HCT116 (cell line): Measurements from ENCODE around the gene SUPT6H. TPM values are rescaled to one million over a fixed set of nuclear protein-coding genes. Genes with fewer than 3 reads are reported as not detected.

ENCODE experiments used
- ATAC-seq: fragments of 200-7000 bp; cut with Tn5 transposase; 2 replicates; pipeline ENCODE4 v1.9.1; 2020; ENCODE audit warnings: mild to moderate bottlenecking, moderate library complexity
- BruUV-seq: library from RNA; stranded (reverse); fragments of 400-500 nt; replicated peaks from 2 replicates; lab custom pipeline; 2021; lab: Mats Ljungman, UMichigan
- CTCF ChIA-PET: fragments of 300-600 bp; sonication (Branson Sonifier 250); formaldehyde crosslinking; loops from one replicate; lab custom pipeline; 2021; ENCODE audit warnings: antibody characterized with exemption; lab: Charles Lee
- POLR2A ChIA-PET: fragments of 300-600, 350-600 bp; sonication (Branson Sonifier 250); formaldehyde crosslinking; loops from one replicate; lab custom pipeline; 2021; ENCODE audit warnings: antibody characterized with exemption; lab: Charles Lee
- RAD21 ChIA-PET, 2 experiments: fragments of 300-600 bp; sonication (Branson Sonifier 250); formaldehyde crosslinking; loops; one replicate each; lab custom pipeline; 2023; ENCODE audit warnings: low total read pairs in 2 of 2; ENCODE audit not compliant: uncharacterized antibody in 2 of 2, unreplicated experiment in 2 of 2, low non-redundant PET in 1 of 2; lab: Charles Lee
- DNase-seq: peaks from one replicate; pipeline ENCODE4 v3.0.0-alpha.2; 2010; ENCODE audit warnings: low read depth, low spot score
- H2AFZ ChIP-seq: fragments of 200-600 bp; shearing (Covaris generic), sonication (generic); 2 replicates; pipeline ENCODE4 v1.6.1; 2017; ENCODE audit warnings: low read depth, mixed run types, mixed read lengths, antibody characterized with exemption, low read length; ENCODE audit not compliant: poor library complexity, severe bottlenecking
- H3K27ac ChIP-seq: 2 replicates; pipeline ENCODE4 v1.5.1; 2012; ENCODE audit warnings: low read depth, low read length
- H3K27me3 ChIP-seq: fragments of 200-600 bp; sonication (generic); 2 replicates; pipeline ENCODE4 v1.6.1; 2016; ENCODE audit warnings: mixed run types, low read length, mixed read lengths; ENCODE audit not compliant: insufficient read depth
- H3K36me3 ChIP-seq, 2 experiments: fragments of 200-500 bp in 1 of 2; fragments of 200-600 bp in 1 of 2; sonication (Bioruptor generic) in 1 of 2; sonication (generic) in 1 of 2; 2 replicates each; pipeline versions ENCODE4 v1.5.1 to v1.6.1; 2014 to 2016; ENCODE audit warnings: low read length in 2 of 2, inconsistent platforms in 1 of 2, mixed read lengths in 1 of 2, mixed run types in 1 of 2; ENCODE audit not compliant: insufficient read depth in 2 of 2, control insufficient read depth in 1 of 2
- H3K4me1 ChIP-seq, 2 experiments: fragments of 200-600 bp in 1 of 2; sonication (generic) in 1 of 2; 2 replicates each; pipeline versions ENCODE4 v1.5.1 to v1.6.1; 2012 to 2017; ENCODE audit warnings: low read length in 2 of 2, inconsistent platforms in 1 of 2, mild to moderate bottlenecking in 1 of 2, mixed read lengths in 1 of 2, mixed run types in 1 of 2, moderate library complexity in 1 of 2; ENCODE audit not compliant: insufficient read depth in 2 of 2, control insufficient read depth in 1 of 2
- H3K4me2 ChIP-seq: fragments of 200-600 bp; sonication (generic); 2 replicates; pipeline ENCODE4 v1.6.1; 2017; ENCODE audit warnings: mixed run types, low read length, mixed read lengths
- H3K4me3 ChIP-seq, 2 experiments: fragments of 200-600 bp in 1 of 2; sonication (generic) in 1 of 2; replicated peaks in 1 of 2; 2 replicates each; pipeline ENCODE4 v1.5.1; 2011 to 2016; ENCODE audit warnings: low read length in 2 of 2, control low read depth in 1 of 2, low read depth in 1 of 2, mild to moderate bottlenecking in 1 of 2, mixed read lengths in 1 of 2, mixed run types in 1 of 2
- H3K79me2 ChIP-seq: fragments of 200-600 bp; sonication (generic); 2 replicates; pipeline ENCODE4 v1.6.1; 2017; ENCODE audit warnings: mild to moderate bottlenecking, mixed run types, low read length, moderate library complexity, mixed read lengths; ENCODE audit not compliant: insufficient read depth
- H3K9ac ChIP-seq: fragments of 200-600 bp; sonication (generic); 2 replicates; pipeline ENCODE4 v1.6.1; 2016; ENCODE audit warnings: low read length, mixed read lengths
- H3K9me2 ChIP-seq: fragments of 200-600 bp; sonication (generic), shearing (Covaris generic); 2 replicates; pipeline ENCODE4 v1.6.1; 2017; ENCODE audit warnings: mixed run types, mild to moderate bottlenecking, moderate library complexity; ENCODE audit not compliant: insufficient read depth
- H3K9me3 ChIP-seq, 2 experiments: fragments of 200-500 bp in 1 of 2; fragments of 200-600 bp in 1 of 2; sonication (Bioruptor generic) in 1 of 2; sonication (generic) in 1 of 2; 2 replicates each; pipeline ENCODE4 v1.6.1; 2014 to 2017; ENCODE audit warnings: low read length in 2 of 2, mixed read lengths in 2 of 2, inconsistent platforms in 1 of 2, low read depth in 1 of 2, mild to moderate bottlenecking in 1 of 2, mixed run types in 1 of 2, moderate library complexity in 1 of 2; ENCODE audit not compliant: control insufficient read depth in 1 of 2, insufficient read depth in 1 of 2
- H4K20me1 ChIP-seq: fragments of 200-600 bp; sonication (generic), shearing (Covaris generic); 2 replicates; pipeline ENCODE4 v1.6.1; 2017; ENCODE audit warnings: mixed run types, mild to moderate bottlenecking, moderate library complexity; ENCODE audit not compliant: insufficient read depth
- CBX3 ChIP-seq: IDR thresholded peaks from 2 replicates; pipeline ENCODE4 v1.6.1; 2012; ENCODE audit warnings: low read depth
- CEBPB ChIP-seq: IDR thresholded peaks from 2 replicates; pipeline ENCODE4 v1.6.1; 2012; ENCODE audit warnings: low read depth
- ELF1 ChIP-seq: IDR thresholded peaks from 2 replicates; pipeline ENCODE4 v1.6.1; 2012; ENCODE audit warnings: low read depth, borderline replicate concordance
- EZH2phosphoT487 ChIP-seq: fragments of 200-600 bp; IDR thresholded peaks from 2 replicates; pipeline ENCODE4 v1.6.1; 2018; ENCODE audit warnings: antibody characterized with exemption, borderline replicate concordance
- FOSL1 ChIP-seq: IDR thresholded peaks from 2 replicates; pipeline ENCODE4 v1.6.1; 2012; ENCODE audit warnings: low read depth
- JUND ChIP-seq: IDR thresholded peaks from 2 replicates; pipeline ENCODE4 v1.6.1; 2012
- MAX ChIP-seq: IDR thresholded peaks from 2 replicates; pipeline ENCODE4 v1.6.1; 2012
- POLR2AphosphoS5 ChIP-seq: IDR thresholded peaks from 2 replicates; pipeline ENCODE4 v1.6.1; 2011; ENCODE audit warnings: mild to moderate bottlenecking, low read depth, low read length, moderate library complexity
- RAD21 ChIP-seq: IDR thresholded peaks from 2 replicates; pipeline ENCODE4 v1.6.1; 2012; ENCODE audit warnings: low read depth, mild to moderate bottlenecking
- SP1 ChIP-seq: IDR thresholded peaks from 2 replicates; pipeline ENCODE4 v1.6.1; 2012; ENCODE audit warnings: low read depth
- TCF7L2 ChIP-seq: IDR thresholded peaks from 2 replicates; pipeline ENCODE4 v1.7.0; 2011; ENCODE audit warnings: borderline replicate concordance, inconsistent platforms; ENCODE audit not compliant: insufficient read depth, insufficient read length; ENCODE audit errors: extremely low read depth
- YY1 ChIP-seq: IDR thresholded peaks from 2 replicates; pipeline ENCODE4 v1.6.1; 2011; ENCODE audit warnings: low read length, low read depth, moderate library complexity, mild to moderate bottlenecking; ENCODE audit not compliant: insufficient replicate concordance; ENCODE audit errors: extremely low read depth
- ZBTB33 ChIP-seq: IDR thresholded peaks from 2 replicates; pipeline ENCODE4 v1.6.1; 2011; ENCODE audit warnings: mild to moderate bottlenecking, low read length, moderate library complexity; ENCODE audit not compliant: insufficient replicate concordance; ENCODE audit errors: extremely low read depth
- ZFX ChIP-seq: fragments of 450-650 bp; IDR thresholded peaks from 2 replicates; pipeline ENCODE4 v1.6.1; 2017
- intact Hi-C: fragments of 100-400 bp; cut with micrococcal nuclease; formaldehyde crosslinking; loops from 2 replicates; pipeline ENCODE4 v1.10.0; 2022
- total RNA-seq: library from RNA; stranded (reverse); gene quantifications from one replicate; pipeline ENCODE4 v1.2.1, GENCODE V29; 2021; ENCODE audit not compliant: unreplicated experiment
- TF ChIP-seq, protein P1 (sequence below), 3 experiments: fragments of 200-600 bp in 1 of 3; sonication (generic) in 1 of 3; IDR thresholded peaks in 2 of 3; conservative IDR thresholded peaks in 1 of 3; 2 replicates each; pipeline ENCODE4 v1.5.1; 2012 to 2017; ENCODE audit warnings: low read depth in 2 of 3, low read length in 2 of 3, antibody characterized with exemption in 1 of 3, borderline replicate concordance in 1 of 3, control low read depth in 1 of 3, mild to moderate bottlenecking in 1 of 3, mixed read lengths in 1 of 3, mixed run types in 1 of 3, moderate library complexity in 1 of 3; ENCODE audit not compliant: insufficient read depth in 1 of 3
- TF ChIP-seq, protein P2 (sequence below): IDR thresholded peaks from 2 replicates; pipeline ENCODE4 v1.6.1; 2012
- TF ChIP-seq, protein P3 (sequence below): IDR thresholded peaks from 2 replicates; pipeline ENCODE4 v1.6.1; 2012; ENCODE audit warnings: low read depth

Gene SUPT6H
- total RNA-seq, 1 experiment from 2014 or later: 62.1 TPM

GRCh38 chr17:28735242-28735722 lies 73.3 kb downstream of the SUPT6H start:
- Histone ChIP-seq H3K4me3 (peak overlapping the region in 1 of 2 experiments; percentile 11; a peak in 1 of 4 replicates), H3K9me3 (no peaks in the 10 kb centered on the region), H3K27me3 (no peaks in the 10 kb centered on the region), H3K79me2 (no peaks in the 10 kb centered on the region), H3K9me2 (no peaks in the 10 kb centered on the region), H4K20me1 (no peaks in the 10 kb centered on the region), H3K9ac (peak overlapping the region; percentile 26; the same call in 1 of the 2 replicates), H3K4me2 (peak overlapping the region; percentile 61), H3K27ac (peak overlapping the region; percentile 57), H3K4me1 (peaks cover 14 to 19% of the 10 kb centered on the region in 2 experiments), H3K36me3 (no peaks in the 10 kb centered on the region), H2AFZ (no peak overlapping the region)
- TF ChIP-seq SP1: 0 out of 2 replicates have a peak, but pooled peaks have one; percentile 26
- TF ChIP-seq JUND: no peak
- TF ChIP-seq TCF7L2: no peak
- TF ChIP-seq ZBTB33: no peak
- no peak for TF ChIP-seq ELF1
- TF ChIP-seq EZH2phosphoT487: no peak
- no peak for TF ChIP-seq YY1
- TF ChIP-seq MAX: no peak
- TF ChIP-seq, protein P1, sequence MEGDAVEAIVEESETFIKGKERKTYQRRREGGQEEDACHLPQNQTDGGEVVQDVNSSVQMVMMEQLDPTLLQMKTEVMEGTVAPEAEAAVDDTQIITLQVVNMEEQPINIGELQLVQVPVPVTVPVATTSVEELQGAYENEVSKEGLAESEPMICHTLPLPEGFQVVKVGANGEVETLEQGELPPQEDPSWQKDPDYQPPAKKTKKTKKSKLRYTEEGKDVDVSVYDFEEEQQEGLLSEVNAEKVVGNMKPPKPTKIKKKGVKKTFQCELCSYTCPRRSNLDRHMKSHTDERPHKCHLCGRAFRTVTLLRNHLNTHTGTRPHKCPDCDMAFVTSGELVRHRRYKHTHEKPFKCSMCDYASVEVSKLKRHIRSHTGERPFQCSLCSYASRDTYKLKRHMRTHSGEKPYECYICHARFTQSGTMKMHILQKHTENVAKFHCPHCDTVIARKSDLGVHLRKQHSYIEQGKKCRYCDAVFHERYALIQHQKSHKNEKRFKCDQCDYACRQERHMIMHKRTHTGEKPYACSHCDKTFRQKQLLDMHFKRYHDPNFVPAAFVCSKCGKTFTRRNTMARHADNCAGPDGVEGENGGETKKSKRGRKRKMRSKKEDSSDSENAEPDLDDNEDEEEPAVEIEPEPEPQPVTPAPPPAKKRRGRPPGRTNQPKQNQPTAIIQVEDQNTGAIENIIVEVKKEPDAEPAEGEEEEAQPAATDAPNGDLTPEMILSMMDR (IDR thresholded peaks at IDR 0.05 in 2 of 3, conservative IDR thresholded peaks at IDR 0.05 in 1 of 3; ENCODE audit: borderline replicate concordance in 1 of 3, insufficient read depth in 1 of 3, low read depth in 2 of 3, low read length in 2 of 3): 0 out of 6 replicates have a peak, but pooled peaks of 1 of the 3 experiments have one; percentile 11
- no peak for TF ChIP-seq ZFX
- no peak for TF ChIP-seq CEBPB
- TF ChIP-seq FOSL1: no peak
- TF ChIP-seq POLR2AphosphoS5: no peak; the same call in 1 of the 2 replicates
- TF ChIP-seq, protein P2, sequence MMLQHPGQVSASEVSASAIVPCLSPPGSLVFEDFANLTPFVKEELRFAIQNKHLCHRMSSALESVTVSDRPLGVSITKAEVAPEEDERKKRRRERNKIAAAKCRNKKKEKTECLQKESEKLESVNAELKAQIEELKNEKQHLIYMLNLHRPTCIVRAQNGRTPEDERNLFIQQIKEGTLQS: no peak
- no peak for TF ChIP-seq RAD21
- TF ChIP-seq CBX3: no peak
- TF ChIP-seq, protein P3, sequence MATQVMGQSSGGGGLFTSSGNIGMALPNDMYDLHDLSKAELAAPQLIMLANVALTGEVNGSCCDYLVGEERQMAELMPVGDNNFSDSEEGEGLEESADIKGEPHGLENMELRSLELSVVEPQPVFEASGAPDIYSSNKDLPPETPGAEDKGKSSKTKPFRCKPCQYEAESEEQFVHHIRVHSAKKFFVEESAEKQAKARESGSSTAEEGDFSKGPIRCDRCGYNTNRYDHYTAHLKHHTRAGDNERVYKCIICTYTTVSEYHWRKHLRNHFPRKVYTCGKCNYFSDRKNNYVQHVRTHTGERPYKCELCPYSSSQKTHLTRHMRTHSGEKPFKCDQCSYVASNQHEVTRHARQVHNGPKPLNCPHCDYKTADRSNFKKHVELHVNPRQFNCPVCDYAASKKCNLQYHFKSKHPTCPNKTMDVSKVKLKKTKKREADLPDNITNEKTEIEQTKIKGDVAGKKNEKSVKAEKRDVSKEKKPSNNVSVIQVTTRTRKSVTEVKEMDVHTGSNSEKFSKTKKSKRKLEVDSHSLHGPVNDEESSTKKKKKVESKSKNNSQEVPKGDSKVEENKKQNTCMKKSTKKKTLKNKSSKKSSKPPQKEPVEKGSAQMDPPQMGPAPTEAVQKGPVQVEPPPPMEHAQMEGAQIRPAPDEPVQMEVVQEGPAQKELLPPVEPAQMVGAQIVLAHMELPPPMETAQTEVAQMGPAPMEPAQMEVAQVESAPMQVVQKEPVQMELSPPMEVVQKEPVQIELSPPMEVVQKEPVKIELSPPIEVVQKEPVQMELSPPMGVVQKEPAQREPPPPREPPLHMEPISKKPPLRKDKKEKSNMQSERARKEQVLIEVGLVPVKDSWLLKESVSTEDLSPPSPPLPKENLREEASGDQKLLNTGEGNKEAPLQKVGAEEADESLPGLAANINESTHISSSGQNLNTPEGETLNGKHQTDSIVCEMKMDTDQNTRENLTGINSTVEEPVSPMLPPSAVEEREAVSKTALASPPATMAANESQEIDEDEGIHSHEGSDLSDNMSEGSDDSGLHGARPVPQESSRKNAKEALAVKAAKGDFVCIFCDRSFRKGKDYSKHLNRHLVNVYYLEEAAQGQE: no peak
- DNase-seq (no peak), ATAC-seq (peak; percentile 89)
- BruUV-seq: no TSS peak
- ChIA-PET RAD21 (interaction anchor here (0.6 to 1.2 kb wide), 2 partner anchors 8 to 144 kb away, joined by 3 read pairs; no protein-coding TSS in a partner anchor), CTCF (interaction anchor here (1.0 to 1.2 kb wide), 2 partner anchors 15 to 28 kb away, joined by 5 read pairs; no protein-coding TSS in a partner anchor), POLR2A (interaction anchor here (0.6 to 1.4 kb wide), 4 partner anchors 8 to 15 kb away, joined by 3 to 6 read pairs (median 4); partner anchors contain the start of gene RPL23A)
- intact Hi-C loops: no loop called here
